Measurements from ENCODE around the gene RNF169.

The RNF169 gene

DNA sequence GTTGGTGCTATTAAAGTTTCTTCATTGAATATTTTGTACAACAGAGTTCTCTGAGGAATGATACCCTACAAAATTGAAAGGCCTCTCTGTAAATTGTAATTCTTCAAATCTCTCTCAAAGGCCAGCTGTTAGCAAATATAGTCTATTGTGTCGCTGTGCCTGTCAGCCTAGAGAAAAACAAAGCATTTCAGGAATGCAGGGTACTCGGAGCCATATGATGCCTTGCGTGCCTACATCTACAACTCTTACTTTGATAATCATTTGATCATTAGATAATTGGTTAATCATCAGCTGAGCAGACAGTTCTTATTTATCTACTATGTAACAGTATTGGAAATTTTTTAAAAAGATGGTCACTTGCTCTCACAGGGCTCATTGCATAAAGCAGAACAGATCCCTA is 67.3 kb downstream of the RNF169 start:
- Histone ChIP-seq H2BK120ac (ENCODE audit: low read depth, low read length) (no peak overlapping the region), H3K9me3 (replicated peaks in 1 of 2; ENCODE audit: control insufficient read depth in 2 of 2, insufficient read depth in 1 of 2, low read depth in 1 of 2, low read length in 2 of 2) (no peaks in the 10 kb centered on the region), H3K79me1 (ENCODE audit: low read depth, low read length) (no peaks in the 10 kb centered on the region), H4K8ac (ENCODE audit: low read depth, low read length) (no peak overlapping the region), H3K36me3 (replicated peaks in 1 of 2; ENCODE audit: control insufficient read depth in 2 of 2, insufficient read depth in 2 of 2, low read length in 2 of 2) (peaks cover 2 to 67% of the 10 kb centered on the region in 2 donors), H2BK12ac (ENCODE audit: low read length) (no peak overlapping the region), H3K9ac (ENCODE audit: low read depth, low read length, poor library complexity) (no peak overlapping the region), H3K27ac (replicated peaks; ENCODE audit: low read length) (no peak overlapping the region), H2AFZ (ENCODE audit: low read length) (no peak overlapping the region), H2AK5ac (ENCODE audit: low read depth, low read length) (no peak overlapping the region), H3K4me1 (ENCODE audit: control insufficient read depth in 2 of 2, insufficient read depth in 1 of 2, low read depth in 1 of 2, low read length in 2 of 2) (peaks cover 0 to 2% of the 10 kb centered on the region in 2 donors), H3K27me3 (ENCODE audit: control insufficient read depth in 3 of 3, insufficient read depth in 3 of 3, low read depth in 1 of 3, low read length in 3 of 3) (no peaks in the 10 kb centered on the region), H3K4me2 (ENCODE audit: insufficient read depth, low read length, poor library complexity, severe bottlenecking) (no peak overlapping the region), H3K4me3 (ENCODE audit: low read length in 2 of 2) (no peak overlapping the region), H3K4ac (ENCODE audit: low read length) (no peak overlapping the region), H3K18ac (ENCODE audit: low read length) (no peak overlapping the region), H3K23ac (ENCODE audit: low read depth, low read length, poor library complexity) (no peak overlapping the region), H3K14ac (ENCODE audit: low read length) (no peak overlapping the region), H4K91ac (ENCODE audit: low read depth, low read length, poor library complexity) (no peak overlapping the region), H2BK15ac (ENCODE audit: low read length) (no peak overlapping the region), H2BK5ac (ENCODE audit: low read length) (no peak overlapping the region)
- WGBS, 2 donors (ENCODE audit: extremely low coverage in 2 of 2, insufficient read length in 2 of 2, insufficient replicate concordance in 1 of 2): no CpG with 5 or more reads among the region's 3 CpGs
- DNase-seq (ENCODE audit: low spot score): peak; percentile 3

- H4K91ac ChIP-seq (ENCODE audit: low read depth, low read length, poor library complexity): no peak overlapping the region
- no peak overlapping the region for H3K4me2 ChIP-seq (ENCODE audit: insufficient read depth, low read length, poor library complexity, severe bottlenecking)
- peaks cover 2 to 69% of the 10 kb centered on the region in 2 donors for H3K36me3 ChIP-seq (replicated peaks in 1 of 2; ENCODE audit: control insufficient read depth in 2 of 2, insufficient read depth in 2 of 2, low read length in 2 of 2)
- H2BK120ac ChIP-seq (ENCODE audit: low read depth, low read length): no peak overlapping the region
- no peak overlapping the region for H2AFZ ChIP-seq (ENCODE audit: low read length)
- H2AK5ac ChIP-seq (ENCODE audit: low read depth, low read length): no peak overlapping the region
- DNase-seq (ENCODE audit: low spot score): no peak
- no peak overlapping the region for H3K9ac ChIP-seq (ENCODE audit: low read depth, low read length, poor library complexity)
- H3K4me1 ChIP-seq (ENCODE audit: control insufficient read depth in 2 of 2, insufficient read depth in 1 of 2, low read depth in 1 of 2, low read length in 2 of 2): peaks cover 0 to 2% of the 10 kb centered on the region in 2 donors
- H3K4ac ChIP-seq (ENCODE audit: low read length): no peak overlapping the region
- H3K23ac ChIP-seq (ENCODE audit: low read depth, low read length, poor library complexity): no peak overlapping the region
- no peaks in the 10 kb centered on the region for H3K9me3 ChIP-seq (replicated peaks in 1 of 2; ENCODE audit: control insufficient read depth in 2 of 2, insufficient read depth in 1 of 2, low read depth in 1 of 2, low read length in 2 of 2)
- H4K8ac ChIP-seq (ENCODE audit: low read depth, low read length): no peak overlapping the region
- no peak overlapping the region for H2BK5ac ChIP-seq (ENCODE audit: low read length)
- 100% methylated on average over 1 of the region's 2 CpGs; no CpG with 5 or more reads in 1 of the 2 donors for WGBS, 2 donors (ENCODE audit: extremely low coverage in 2 of 2, insufficient read length in 2 of 2, insufficient replicate concordance in 1 of 2)
- no peak overlapping the region for H3K18ac ChIP-seq (ENCODE audit: low read length)
- H3K79me1 ChIP-seq (ENCODE audit: low read depth, low read length): no peaks in the 10 kb centered on the region
- no peak overlapping the region for H3K27ac ChIP-seq (replicated peaks; ENCODE audit: low read length)
- H2BK15ac ChIP-seq (ENCODE audit: low read length): no peak overlapping the region
- H3K27me3 ChIP-seq (ENCODE audit: control insufficient read depth in 3 of 3, insufficient read depth in 3 of 3, low read depth in 1 of 3, low read length in 3 of 3): no peaks in the 10 kb centered on the region
- H2BK12ac ChIP-seq (ENCODE audit: low read length): no peak overlapping the region
- H3K14ac ChIP-seq (ENCODE audit: low read length): no peak overlapping the region
- no peak overlapping the region for H3K4me3 ChIP-seq (ENCODE audit: low read length in 2 of 2)
Observed at GRCh38 chr11:74816664-74817063, 68.0 kb downstream of the RNF169 start.

GRCh38 chr11:74818283-74818946 is 69.8 kb downstream of the RNF169 start:
- WGBS, 2 donors (ENCODE audit: extremely low coverage in 2 of 2, insufficient read length in 2 of 2, insufficient replicate concordance in 1 of 2): no CpG with 5 or more reads among the region's 3 CpGs
- H2BK12ac ChIP-seq (ENCODE audit: low read length): no peak overlapping the region
- H2BK15ac ChIP-seq (ENCODE audit: low read length): no peak overlapping the region
- H3K36me3 ChIP-seq (replicated peaks in 1 of 2; ENCODE audit: control insufficient read depth in 2 of 2, insufficient read depth in 2 of 2, low read length in 2 of 2): peaks cover 5 to 73% of the 10 kb centered on the region in 2 donors
- DNase-seq (ENCODE audit: low spot score): no peak
- H3K14ac ChIP-seq (ENCODE audit: low read length): no peak overlapping the region
- no peak overlapping the region for H2BK120ac ChIP-seq (ENCODE audit: low read depth, low read length)
- H4K8ac ChIP-seq (ENCODE audit: low read depth, low read length): no peak overlapping the region
- H3K18ac ChIP-seq (ENCODE audit: low read length): no peak overlapping the region
- H3K4me1 ChIP-seq (ENCODE audit: control insufficient read depth in 2 of 2, insufficient read depth in 1 of 2, low read depth in 1 of 2, low read length in 2 of 2): peaks cover 0 to 2% of the 10 kb centered on the region in 2 donors
- no peak overlapping the region for H4K91ac ChIP-seq (ENCODE audit: low read depth, low read length, poor library complexity)
- no peaks in the 10 kb centered on the region for H3K79me1 ChIP-seq (ENCODE audit: low read depth, low read length)
- H2AFZ ChIP-seq (ENCODE audit: low read length): no peak overlapping the region
- H3K9ac ChIP-seq (ENCODE audit: low read depth, low read length, poor library complexity): no peak overlapping the region
- H3K9me3 ChIP-seq (replicated peaks in 1 of 2; ENCODE audit: control insufficient read depth in 2 of 2, insufficient read depth in 1 of 2, low read depth in 1 of 2, low read length in 2 of 2): peaks cover 7% of the 10 kb centered on the region in 2 donors
- no peaks in the 10 kb centered on the region for H3K27me3 ChIP-seq (ENCODE audit: control insufficient read depth in 3 of 3, insufficient read depth in 3 of 3, low read depth in 1 of 3, low read length in 3 of 3)
- no peak overlapping the region for H2AK5ac ChIP-seq (ENCODE audit: low read depth, low read length)
- no peak overlapping the region for H3K4me3 ChIP-seq (ENCODE audit: low read length in 2 of 2)
- no peak overlapping the region for H3K27ac ChIP-seq (replicated peaks; ENCODE audit: low read length)
- H3K23ac ChIP-seq (ENCODE audit: low read depth, low read length, poor library complexity): no peak overlapping the region
- H2BK5ac ChIP-seq (ENCODE audit: low read length): no peak overlapping the region
- no peak overlapping the region for H3K4me2 ChIP-seq (ENCODE audit: insufficient read depth, low read length, poor library complexity, severe bottlenecking)
- H3K4ac ChIP-seq (ENCODE audit: low read length): no peak overlapping the region

DNA sequence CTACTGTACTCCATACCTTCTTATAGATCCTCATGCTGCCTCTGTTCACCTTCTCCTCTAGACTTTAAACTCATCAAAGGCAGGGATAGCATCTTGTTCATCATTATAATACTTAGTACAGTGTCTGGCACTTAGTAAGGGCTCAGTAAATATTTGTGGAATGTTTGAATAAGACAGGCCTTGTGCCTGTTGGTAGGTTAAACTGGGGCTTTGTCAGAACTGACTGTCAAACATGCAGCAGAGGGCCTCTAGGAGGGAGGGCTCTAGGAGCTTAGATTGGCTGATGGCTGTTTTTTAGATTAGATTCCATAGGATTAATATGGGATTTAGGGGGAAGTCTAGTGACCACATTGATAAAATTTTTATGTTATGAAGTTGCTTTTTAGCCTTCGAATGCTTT is 70.8 kb downstream of the RNF169 start:
- Histone ChIP-seq H2BK15ac (ENCODE audit: low read length) (no peak overlapping the region), H2AFZ (ENCODE audit: low read length) (no peak overlapping the region), H2BK120ac (ENCODE audit: low read depth, low read length) (no peak overlapping the region), H3K4me1 (ENCODE audit: control insufficient read depth in 2 of 2, insufficient read depth in 1 of 2, low read depth in 1 of 2, low read length in 2 of 2) (peaks cover 0 to 2% of the 10 kb centered on the region in 2 donors), H3K27ac (replicated peaks; ENCODE audit: low read length) (no peak overlapping the region), H3K14ac (ENCODE audit: low read length) (no peak overlapping the region), H3K4me2 (ENCODE audit: insufficient read depth, low read length, poor library complexity, severe bottlenecking) (no peak overlapping the region), H2AK5ac (ENCODE audit: low read depth, low read length) (no peak overlapping the region), H3K4ac (ENCODE audit: low read length) (no peak overlapping the region), H3K36me3 (replicated peaks in 1 of 2; ENCODE audit: control insufficient read depth in 2 of 2, insufficient read depth in 2 of 2, low read length in 2 of 2) (peaks cover 5 to 80% of the 10 kb centered on the region in 2 donors), H4K91ac (ENCODE audit: low read depth, low read length, poor library complexity) (no peak overlapping the region), H3K18ac (ENCODE audit: low read length) (no peak overlapping the region), H3K9ac (ENCODE audit: low read depth, low read length, poor library complexity) (no peak overlapping the region), H2BK12ac (ENCODE audit: low read length) (no peak overlapping the region), H3K27me3 (ENCODE audit: control insufficient read depth in 3 of 3, insufficient read depth in 3 of 3, low read depth in 1 of 3, low read length in 3 of 3) (no peaks in the 10 kb centered on the region), H3K79me1 (ENCODE audit: low read depth, low read length) (no peaks in the 10 kb centered on the region), H3K9me3 (replicated peaks in 1 of 2; ENCODE audit: control insufficient read depth in 2 of 2, insufficient read depth in 1 of 2, low read depth in 1 of 2, low read length in 2 of 2) (peaks cover 7 to 17% of the 10 kb centered on the region in 2 donors), H3K23ac (ENCODE audit: low read depth, low read length, poor library complexity) (no peak overlapping the region), H4K8ac (ENCODE audit: low read depth, low read length) (no peak overlapping the region), H2BK5ac (ENCODE audit: low read length) (no peak overlapping the region), H3K4me3 (ENCODE audit: low read length in 2 of 2) (no peak overlapping the region)
- DNase-seq (ENCODE audit: low spot score): no peak
- WGBS, 2 donors (ENCODE audit: extremely low coverage in 2 of 2, insufficient read length in 2 of 2, insufficient replicate concordance in 1 of 2): no CpG with 5 or more reads among the region's 1 CpG

Data from neuronal stem cell (in vitro differentiated cells).